ENCODE results near the gene DNAI7.

Gene DNAI7

DNA sequence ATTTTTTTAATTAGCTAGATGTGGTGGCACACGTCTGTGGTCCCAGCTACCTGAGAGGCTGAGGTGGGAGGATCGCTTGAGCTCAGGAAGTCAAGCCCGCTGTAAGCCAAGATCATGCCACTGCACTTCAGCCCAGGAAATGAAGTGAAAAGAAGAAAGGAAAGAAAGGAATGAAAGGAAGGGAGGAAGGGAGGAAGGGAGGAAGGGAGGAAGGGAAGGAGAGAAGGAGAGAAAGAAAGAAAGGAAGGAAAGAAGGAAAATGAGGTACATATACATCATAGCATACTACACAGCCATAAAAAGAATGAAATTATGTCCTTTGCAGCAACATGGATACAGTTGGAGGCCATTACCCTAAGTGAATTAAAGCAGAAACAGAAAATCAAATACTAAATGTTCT is 12.2 kb downstream of the DNAI7 start:
- no peak for TF ChIP-seq ZFX (IDR thresholded peaks at IDR 0.05; ENCODE audit: borderline replicate concordance)
- TF ChIP-seq, protein P1, sequence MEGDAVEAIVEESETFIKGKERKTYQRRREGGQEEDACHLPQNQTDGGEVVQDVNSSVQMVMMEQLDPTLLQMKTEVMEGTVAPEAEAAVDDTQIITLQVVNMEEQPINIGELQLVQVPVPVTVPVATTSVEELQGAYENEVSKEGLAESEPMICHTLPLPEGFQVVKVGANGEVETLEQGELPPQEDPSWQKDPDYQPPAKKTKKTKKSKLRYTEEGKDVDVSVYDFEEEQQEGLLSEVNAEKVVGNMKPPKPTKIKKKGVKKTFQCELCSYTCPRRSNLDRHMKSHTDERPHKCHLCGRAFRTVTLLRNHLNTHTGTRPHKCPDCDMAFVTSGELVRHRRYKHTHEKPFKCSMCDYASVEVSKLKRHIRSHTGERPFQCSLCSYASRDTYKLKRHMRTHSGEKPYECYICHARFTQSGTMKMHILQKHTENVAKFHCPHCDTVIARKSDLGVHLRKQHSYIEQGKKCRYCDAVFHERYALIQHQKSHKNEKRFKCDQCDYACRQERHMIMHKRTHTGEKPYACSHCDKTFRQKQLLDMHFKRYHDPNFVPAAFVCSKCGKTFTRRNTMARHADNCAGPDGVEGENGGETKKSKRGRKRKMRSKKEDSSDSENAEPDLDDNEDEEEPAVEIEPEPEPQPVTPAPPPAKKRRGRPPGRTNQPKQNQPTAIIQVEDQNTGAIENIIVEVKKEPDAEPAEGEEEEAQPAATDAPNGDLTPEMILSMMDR (IDR thresholded peaks at IDR 0.05) = no peak

DNA sequence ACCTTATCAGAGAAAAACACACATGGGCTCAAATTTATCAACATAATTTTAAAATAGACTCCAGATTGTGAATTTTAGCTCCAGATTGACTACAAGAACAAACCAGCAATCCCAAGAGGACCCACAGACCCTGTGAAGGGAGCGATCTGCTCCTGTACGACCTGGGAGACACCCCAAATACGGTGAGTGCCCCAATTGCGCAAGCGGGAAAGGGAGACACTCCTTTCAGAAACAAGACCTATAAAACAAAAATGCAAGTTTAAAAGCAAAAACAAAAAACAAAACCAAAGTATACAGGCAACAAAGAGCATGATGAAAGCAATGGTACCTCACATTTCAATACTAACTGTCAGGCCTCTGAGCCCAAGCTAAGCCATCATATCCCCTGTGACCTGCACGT is 32.1 kb downstream of the DNAI7 start:
- H3K27ac ChIP-seq = no peak overlapping the region
- TF ChIP-seq ZFX (IDR thresholded peaks at IDR 0.05; ENCODE audit: borderline replicate concordance) = no peak
- TF ChIP-seq, protein P1 (IDR thresholded peaks at IDR 0.05) = no peak

More for the DNA sequence above, 12.2 kb downstream of the DNAI7 start:
- no peak overlapping the region for H3K27ac ChIP-seq

DNA sequence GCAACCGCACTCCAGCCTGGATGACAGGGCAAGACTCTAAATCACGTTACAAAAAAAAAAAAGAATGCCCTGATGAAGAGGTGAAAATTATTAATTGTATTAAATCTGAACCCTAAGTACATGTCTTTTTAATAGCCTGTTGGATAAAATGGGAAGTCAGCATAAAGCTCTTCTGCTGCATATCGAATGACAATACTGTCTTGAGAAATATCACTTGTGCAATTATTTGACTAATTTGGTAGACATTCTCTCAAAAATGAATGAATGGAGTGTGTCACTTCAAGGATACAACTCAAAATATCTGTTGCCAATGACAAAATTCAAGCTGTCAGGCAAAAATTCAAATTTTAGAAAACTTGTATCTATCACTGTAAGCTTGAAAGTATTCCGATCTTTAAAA is 38.9 kb downstream of the DNAI7 start:
- H3K27ac ChIP-seq = no peak overlapping the region

DNA sequence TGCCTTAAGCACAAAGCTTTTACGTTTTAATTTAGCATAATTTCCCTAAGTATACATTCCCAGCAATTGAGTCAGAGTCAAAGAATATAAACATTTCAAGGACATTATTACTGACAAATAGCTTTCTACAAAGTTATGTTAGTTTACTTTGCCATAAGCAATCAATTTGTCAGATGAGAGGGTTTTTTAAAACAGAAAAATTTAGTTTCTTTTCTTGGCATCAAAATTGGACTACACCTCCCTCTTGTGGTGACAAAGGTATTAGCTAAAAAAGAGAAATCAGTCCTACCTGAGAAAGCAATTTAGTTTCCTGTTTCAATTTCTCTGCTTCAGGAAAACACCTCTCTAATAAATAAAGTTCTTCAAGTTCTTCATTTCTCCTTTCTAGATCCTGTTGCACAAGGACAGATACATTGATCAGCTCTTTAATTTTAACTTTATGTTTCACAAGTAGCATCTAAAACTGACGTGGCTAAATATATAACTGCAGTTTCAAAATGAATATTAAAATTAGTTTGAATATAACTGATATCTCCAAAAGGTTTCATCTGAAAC is 39.9 kb downstream of the DNAI7 start:
- TF ChIP-seq, protein P1 (IDR thresholded peaks at IDR 0.05) = peak; percentile 93
- no peak for TF ChIP-seq ZFX (IDR thresholded peaks at IDR 0.05; ENCODE audit: borderline replicate concordance)
- no peak overlapping the region for H3K27ac ChIP-seq

More for the DNA sequence above, 38.9 kb downstream of the DNAI7 start:
- TF ChIP-seq, protein P1 (IDR thresholded peaks at IDR 0.05) = no peak
- no peak for TF ChIP-seq ZFX (IDR thresholded peaks at IDR 0.05; ENCODE audit: borderline replicate concordance)

DNA sequence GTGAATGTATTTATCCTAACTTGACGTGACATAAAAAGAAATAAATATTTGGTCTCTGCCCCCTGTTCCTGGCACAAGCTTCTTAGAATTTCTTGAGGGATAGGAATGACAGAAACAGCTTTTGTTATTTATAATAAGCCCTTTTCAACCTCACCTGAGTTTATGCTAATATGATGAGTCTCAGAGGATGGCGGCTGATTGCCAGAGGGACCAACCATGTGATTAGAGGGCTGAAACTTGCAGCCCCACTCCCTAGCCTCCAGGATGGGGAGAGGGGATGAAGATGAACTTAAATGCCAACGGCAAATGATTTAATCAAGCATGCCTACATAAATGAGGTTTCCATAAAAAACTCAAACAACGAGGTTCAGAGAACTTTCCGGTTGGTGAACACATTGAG is 42.9 kb downstream of the DNAI7 start:
- no peak for TF ChIP-seq ZFX (IDR thresholded peaks at IDR 0.05; ENCODE audit: borderline replicate concordance)
- TF ChIP-seq, protein P1 (IDR thresholded peaks at IDR 0.05) = no peak
- no peak overlapping the region for H3K27ac ChIP-seq

DNA sequence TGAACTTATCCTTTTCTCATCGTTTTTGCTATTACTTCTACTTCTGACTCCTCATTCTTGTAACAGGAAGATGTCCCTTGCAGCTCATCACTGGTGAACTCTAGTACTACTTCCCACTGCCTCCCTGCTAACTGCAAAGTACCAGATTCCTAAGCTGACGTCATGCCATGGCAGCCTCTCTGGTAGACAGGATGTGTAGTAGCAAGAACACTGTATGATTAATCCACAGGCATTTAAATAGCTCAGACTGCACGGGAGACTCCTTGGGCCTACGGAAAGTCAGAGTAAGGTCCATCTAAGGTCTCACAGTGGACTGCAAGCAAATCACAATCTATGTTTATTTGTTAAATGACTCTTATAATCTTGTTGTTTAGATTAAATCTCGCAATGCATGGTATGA is 43.5 kb downstream of the DNAI7 start:
- H3K27ac ChIP-seq = no peak overlapping the region
- no peak for TF ChIP-seq ZFX (IDR thresholded peaks at IDR 0.05; ENCODE audit: borderline replicate concordance)
- TF ChIP-seq, protein P1 (IDR thresholded peaks at IDR 0.05) = no peak

DNA sequence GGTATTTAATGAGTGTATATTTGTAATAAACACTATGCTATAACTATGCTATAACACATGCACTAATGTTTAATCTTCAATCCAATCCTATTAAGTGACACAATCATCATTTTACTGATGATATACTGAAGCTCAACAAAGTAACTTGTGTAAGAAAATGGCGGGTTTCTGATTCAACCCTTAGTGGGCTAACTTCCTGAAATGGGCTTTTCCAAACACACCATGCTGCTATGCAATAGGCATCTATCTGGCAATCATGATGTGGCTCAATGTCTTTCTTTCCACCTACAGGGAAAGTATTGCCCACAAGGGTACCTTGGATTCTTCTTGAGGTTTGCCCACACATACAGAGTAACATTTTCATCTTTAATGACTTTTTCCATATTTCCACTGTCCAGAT is 48.3 kb downstream of the DNAI7 start:
- TF ChIP-seq ZFX (IDR thresholded peaks at IDR 0.05; ENCODE audit: borderline replicate concordance) = no peak
- TF ChIP-seq, protein P1 (IDR thresholded peaks at IDR 0.05) = no peak
- no peak overlapping the region for H3K27ac ChIP-seq
